CD14-positive monocyte (primary cell): ENCODE measurements around the gene MAP3K7CL. TPM values are rescaled to one million over a fixed set of nuclear protein-coding genes. Genes with fewer than 3 reads are reported as not detected.

Source experiments
- DNase-seq, 3 donors: peaks; one replicate each; pipeline ENCODE4 v3.0.0-alpha.2; 2011 to 2022
- H2AFZ ChIP-seq: 2 replicates; pipeline ENCODE4 v1.6.0; 2012; ENCODE audit warnings: mild to moderate bottlenecking, low read depth, low read length, inconsistent platforms; ENCODE audit not compliant: insufficient read depth, poor library complexity, severe bottlenecking
- H3K27ac ChIP-seq, 2 donors: 1 replicate in 1 of 2; 2 replicates in 1 of 2; pipeline ENCODE4 v1.5.1; 2012 to 2013; ENCODE audit warnings: low read length in 2 of 2, control low read depth in 1 of 2, inconsistent platforms in 1 of 2, low read depth in 1 of 2, mild to moderate bottlenecking in 1 of 2
- H3K27me3 ChIP-seq, 2 donors: one replicate each; pipeline versions ENCODE4 v1.6.0 to v1.6.1; 2011 to 2013; ENCODE audit warnings: low read length in 2 of 2; ENCODE audit not compliant: control insufficient read depth in 2 of 2, insufficient read depth in 2 of 2
- H3K36me3 ChIP-seq, 2 donors: replicated peaks in 1 of 2; 1 replicate in 1 of 2; 2 replicates in 1 of 2; pipeline versions ENCODE4 v1.5.1 to v1.6.1; 2012 to 2013; ENCODE audit warnings: low read length in 2 of 2, control low read depth in 1 of 2, inconsistent platforms in 1 of 2, mild to moderate bottlenecking in 1 of 2; ENCODE audit not compliant: insufficient read depth in 2 of 2, control insufficient read depth in 1 of 2
- H3K4me1 ChIP-seq, 2 donors: 1 replicate in 1 of 2; 2 replicates in 1 of 2; pipeline versions ENCODE4 v1.5.1 to v1.6.1; 2012 to 2013; ENCODE audit warnings: low read length in 2 of 2, control low read depth in 1 of 2, inconsistent platforms in 1 of 2, mild to moderate bottlenecking in 1 of 2, moderate library complexity in 1 of 2; ENCODE audit not compliant: insufficient read depth in 2 of 2, control insufficient read depth in 1 of 2
- H3K4me2 ChIP-seq: replicated peaks from 2 replicates; pipeline ENCODE3; 2012; ENCODE audit warnings: low read length, moderate library complexity, mild to moderate bottlenecking; ENCODE audit not compliant: poor library complexity, severe bottlenecking; ENCODE audit errors: extremely low read depth
- H3K4me3 ChIP-seq, 3 experiments: fragments of 200-600 bp in 1 of 3; sonication (generic) in 1 of 3; replicated peaks in 1 of 3; 1 replicate in 2 of 3; 2 replicates in 1 of 3; pipeline ENCODE4 v1.5.1; 2011 to 2013; ENCODE audit warnings: low read length in 3 of 3, mild to moderate bottlenecking in 3 of 3, control low read depth in 2 of 3, low read depth in 2 of 3, inconsistent platforms in 1 of 3, moderate library complexity in 1 of 3
- H3K79me2 ChIP-seq: 2 replicates; pipeline ENCODE4 v1.6.0; 2012; ENCODE audit warnings: mild to moderate bottlenecking, control low read depth, inconsistent platforms, low read length, moderate library complexity; ENCODE audit not compliant: insufficient read depth
- H3K9ac ChIP-seq: 2 replicates; pipeline ENCODE4 v1.6.0; 2017; ENCODE audit warnings: low read length, mild to moderate bottlenecking; ENCODE audit not compliant: insufficient read depth, poor library complexity, severe bottlenecking
- H3K9me3 ChIP-seq, 2 donors: replicated peaks in 1 of 2; 1 replicate in 1 of 2; 2 replicates in 1 of 2; pipeline versions ENCODE4 v1.5.1 to v1.6.1; 2012 to 2013; ENCODE audit warnings: low read length in 2 of 2, control low read depth in 1 of 2; ENCODE audit not compliant: control insufficient read depth in 1 of 2, insufficient read depth in 1 of 2
- H4K20me1 ChIP-seq: 2 replicates; pipeline ENCODE4 v1.6.0; 2012; ENCODE audit warnings: mild to moderate bottlenecking, low read length, control low read depth, moderate library complexity; ENCODE audit not compliant: insufficient read depth
- H3K27ac Mint-ChIP-seq, 7 donors: one replicate each; pipeline ENCODE4 v1.8.0; 2020; ENCODE audit warnings: mild to moderate bottlenecking in 7 of 7, mixed read lengths in 7 of 7, moderate library complexity in 6 of 7, inconsistent platforms in 2 of 7
- H3K27me3 Mint-ChIP-seq, 3 donors: one replicate each; pipeline ENCODE4 v1.8.0; 2021 to 2022; ENCODE audit warnings: low read depth in 3 of 3, mild to moderate bottlenecking in 3 of 3, mixed read lengths in 3 of 3, moderate library complexity in 3 of 3, inconsistent platforms in 1 of 3
- H3K36me3 Mint-ChIP-seq, 2 donors: one replicate each; pipeline ENCODE4 v1.8.0; 2020; ENCODE audit warnings: mixed read lengths in 2 of 2, inconsistent platforms in 1 of 2, mild to moderate bottlenecking in 1 of 2
- H3K4me1 Mint-ChIP-seq: one replicate; pipeline ENCODE4 v1.8.0; 2020; ENCODE audit warnings: mild to moderate bottlenecking, mixed read lengths
- H3K4me3 Mint-ChIP-seq, 2 donors: one replicate each; pipeline ENCODE4 v1.8.0; 2020; ENCODE audit warnings: mild to moderate bottlenecking in 2 of 2, mixed read lengths in 2 of 2, moderate library complexity in 1 of 2
- H3K9me3 Mint-ChIP-seq, 7 donors: one replicate each; pipeline ENCODE4 v1.8.0; 2020 to 2022; ENCODE audit warnings: mixed read lengths in 7 of 7, mild to moderate bottlenecking in 6 of 7, moderate library complexity in 6 of 7, inconsistent platforms in 2 of 7
- CTCF ChIP-seq: fragments of 200-600 bp; IDR thresholded peaks from one replicate; pipeline ENCODE4 v1.8.0; 2022; ENCODE audit warnings: antibody characterized with exemption, mild to moderate bottlenecking
- WGBS: methylation state at CpG from one replicate; pipeline ENCODE4 v1.1.5; 2013; ENCODE audit warnings: missing lambda C conversion rate; ENCODE audit not compliant: insufficient coverage; 5-methylcytosine and 5-hydroxymethylcytosine counted together
- intact Hi-C, 2 donors: fragments of 100-400 bp; cut with micrococcal nuclease; formaldehyde crosslinking; loops; one replicate each; pipeline versions ENCODE4 v1.15.0 to v1.15.1; 2023
- polyA plus RNA-seq, 3 donors: library from polyadenylated mRNA; depleted of rRNA in 1 of 3; unstranded in 2 of 3; stranded (reverse) in 1 of 3; fragments of 300-500 nt in 2 of 3; fragments of >200 nt in 1 of 3; fragmentation: Illumina TruSeq in 2 of 3; gene quantifications; 1 replicate in 2 of 3; 2 replicates in 1 of 3; pipeline ENCODE4 v1.2.3, GENCODE V29; 2012 to 2021

The MAP3K7CL gene
- polyA plus RNA-seq, 3 donors = 14.6 to 15.8 (median 15.7) TPM

- Histone ChIP-seq H4K20me1 (no peaks in the 10 kb centered on the region), H2AFZ (no peak overlapping the region), H3K9me3 (no peaks in the 10 kb centered on the region), H3K4me3 (no peak overlapping the region), H3K4me1 (peaks cover 39 to 51% of the 10 kb centered on the region in 2 donors), H3K36me3 (no peaks in the 10 kb centered on the region), H3K79me2 (no peaks in the 10 kb centered on the region), H3K4me2 (no peak overlapping the region), H3K27ac (no peak overlapping the region), H3K27me3 (no peaks in the 10 kb centered on the region), H3K9ac (no peak overlapping the region)
- peak overlapping the region in 1 of 7 donors; percentile 13 for H3K27ac Mint-ChIP-seq
- H3K4me1 Mint-ChIP-seq = peaks cover 54% of the 10 kb centered on the region
- peaks cover 0 to 2% (median 1%) of the 10 kb centered on the region in 3 donors for H3K27me3 Mint-ChIP-seq
- WGBS = no CpG with 5 or more reads among the region's 1 CpG
- no peak for DNase-seq
- peaks cover 0 to 7% (median 2%) of the 10 kb centered on the region in 7 donors for H3K9me3 Mint-ChIP-seq
- no peak overlapping the region for H3K4me3 Mint-ChIP-seq
- no peak for TF ChIP-seq CTCF
- intact Hi-C loops = no loop called here
- H3K36me3 Mint-ChIP-seq = peaks cover 10 to 21% of the 10 kb centered on the region in 2 donors
Observed at GRCh38 chr21:29179503-29179902, 49.1 kb downstream of the MAP3K7CL start.

DNA sequence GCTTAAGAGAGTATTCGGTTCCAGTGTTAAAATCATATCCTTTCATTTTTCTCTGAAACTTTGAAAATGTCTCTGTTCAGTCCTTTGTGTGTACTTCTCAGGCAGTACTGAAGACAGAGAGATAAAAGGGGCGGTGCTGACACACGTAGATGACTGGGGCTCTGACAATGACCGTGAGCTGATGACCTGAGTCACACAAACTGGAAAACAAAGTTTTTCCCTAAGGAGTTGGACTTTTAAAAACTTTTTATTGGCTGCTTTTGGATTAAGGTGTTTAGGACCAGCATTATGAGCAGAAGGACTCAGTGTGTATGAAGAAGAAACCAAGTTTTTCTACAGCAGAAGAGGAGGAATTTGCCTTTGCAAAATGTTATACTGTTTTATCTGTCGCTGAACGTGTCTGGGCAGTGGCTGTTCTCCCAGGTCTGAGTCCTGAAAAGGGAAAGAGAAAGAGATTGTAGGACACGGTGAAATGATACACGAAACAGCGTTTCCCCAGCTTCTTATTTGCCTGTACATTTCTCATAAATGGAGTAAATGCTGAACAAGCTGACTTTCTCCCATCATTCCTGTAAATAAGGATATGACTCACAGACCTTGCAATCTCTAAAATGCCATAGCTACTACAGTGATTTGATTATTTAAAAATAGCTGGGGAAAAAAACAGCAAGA lies 51.5 kb downstream of the MAP3K7CL start:
- Histone ChIP-seq H3K4me3 (peak overlapping the region in 1 of 3 experiments; percentile 3), H3K27ac (peak overlapping the region; percentile 57 to 89), H3K27me3 (no peaks in the 10 kb centered on the region), H3K36me3 (no peaks in the 10 kb centered on the region), H3K79me2 (no peaks in the 10 kb centered on the region), H4K20me1 (no peaks in the 10 kb centered on the region), H3K4me2 (peak overlapping the region; percentile 32), H2AFZ (no peak overlapping the region), H3K9me3 (no peaks in the 10 kb centered on the region), H3K4me1 (peaks cover 55 to 62% of the 10 kb centered on the region in 2 donors), H3K9ac (peak overlapping the region; percentile 17)
- peaks cover 0 to 2% (median 1%) of the 10 kb centered on the region in 3 donors for H3K27me3 Mint-ChIP-seq
- H3K9me3 Mint-ChIP-seq = peaks cover 0 to 9% (median 0%) of the 10 kb centered on the region in 7 donors
- WGBS = 51% methylated on average over 3 of the region's 9 CpGs
- peak overlapping the region; percentile 49 to 64 for H3K4me3 Mint-ChIP-seq
- no peak for TF ChIP-seq CTCF
- H3K36me3 Mint-ChIP-seq = peaks cover 10 to 15% of the 10 kb centered on the region in 2 donors
- DNase-seq = peak; percentile 57 to 75 (median 70)
- intact Hi-C loops = loop anchor here in 1 of 2 donors (5.0 kb wide), 1 partner anchor 55 kb away; no protein-coding TSS in a partner anchor
- H3K4me1 Mint-ChIP-seq = peaks cover 60% of the 10 kb centered on the region
- peak overlapping the region; percentile 92 to 97 (median 96) for H3K27ac Mint-ChIP-seq
